ENCODE measurements around the gene KBTBD12.

KBTBD12 gene

DNA sequence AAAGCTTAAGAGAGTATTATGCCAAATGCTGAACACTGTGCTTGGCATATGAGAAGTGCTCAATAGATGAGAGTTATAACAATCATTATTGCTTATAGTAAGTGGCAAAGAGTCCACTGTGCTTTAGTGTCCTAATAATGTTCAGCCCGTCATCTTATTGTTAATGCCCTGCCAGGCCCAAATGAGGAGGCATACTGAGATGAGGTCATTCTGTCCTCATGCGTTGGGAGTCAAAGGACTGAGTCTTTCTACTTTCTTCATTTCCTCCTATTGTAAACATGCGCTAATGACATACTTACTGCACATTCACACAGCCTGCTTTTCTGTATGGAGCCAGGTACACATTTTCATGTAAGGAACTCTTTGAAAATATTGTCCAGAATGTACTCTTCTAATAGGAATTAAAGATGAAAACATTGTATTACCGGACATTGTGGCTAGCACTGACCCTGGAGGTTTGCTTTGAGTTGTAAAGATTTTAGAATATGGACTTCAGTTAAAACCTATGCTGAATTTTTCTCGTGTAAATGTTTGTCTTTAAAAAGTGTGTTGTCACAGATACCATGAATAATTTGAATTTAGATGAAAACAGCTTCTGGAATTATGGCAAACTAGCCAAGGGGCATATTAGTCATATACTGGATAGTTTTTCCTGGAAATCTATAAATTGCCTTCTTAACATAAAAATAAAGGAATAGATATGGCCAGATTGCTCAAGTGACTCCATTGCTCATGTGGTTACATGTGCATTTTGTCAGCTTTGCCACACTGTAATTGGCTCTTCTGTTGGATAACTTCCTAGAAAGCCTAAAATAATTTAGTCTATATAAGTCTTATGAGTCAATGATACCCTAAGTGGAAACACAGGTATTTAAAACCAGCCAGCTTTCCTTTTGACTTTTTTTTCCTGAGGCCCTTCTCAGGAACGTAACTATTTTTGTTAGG is 38.3 kb downstream of the KBTBD12 start:
- DNase-seq (ENCODE audit: low read depth) = no peak

DNA sequence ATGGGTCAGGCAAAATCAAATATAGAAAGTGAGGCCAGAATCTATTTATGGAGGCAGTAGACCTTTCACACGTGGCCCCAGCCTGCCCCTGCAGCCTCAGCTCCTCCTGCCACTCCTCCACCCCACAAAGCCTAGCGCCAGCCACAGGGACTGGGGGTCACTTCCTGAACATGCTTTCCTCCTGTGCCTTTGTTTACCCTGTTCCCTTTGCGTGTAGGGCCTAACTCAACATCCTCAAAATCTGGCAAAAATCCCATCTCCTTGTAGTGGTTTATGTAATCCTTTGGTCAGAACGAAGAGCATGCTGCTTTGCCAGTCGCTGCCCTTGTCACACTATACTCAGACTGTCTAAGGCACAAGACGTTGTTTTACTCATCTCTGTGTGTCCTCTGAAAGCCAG is 39.6 kb downstream of the KBTBD12 start:
- no peak for DNase-seq (ENCODE audit: low read depth)

DNA sequence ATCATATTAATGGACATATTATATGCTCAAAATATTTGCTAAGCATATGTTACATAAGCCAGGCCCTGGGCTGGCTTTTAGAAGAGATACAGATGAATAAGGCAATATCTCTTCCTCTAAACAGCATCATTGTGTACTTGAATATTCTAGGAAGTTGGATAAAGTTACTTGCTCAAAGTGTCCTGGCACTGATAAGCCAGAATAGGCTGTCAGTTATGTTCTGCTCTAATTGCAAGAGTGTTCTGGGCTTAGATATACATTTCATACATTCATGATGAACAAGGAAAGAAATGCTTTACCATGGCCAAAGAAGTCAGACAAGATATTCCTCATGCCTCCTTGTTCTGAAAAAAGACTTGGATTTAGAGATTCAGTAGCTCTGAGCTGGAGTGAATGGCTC is 40.7 kb downstream of the KBTBD12 start:
- no peak for DNase-seq (ENCODE audit: low read depth)

DNA sequence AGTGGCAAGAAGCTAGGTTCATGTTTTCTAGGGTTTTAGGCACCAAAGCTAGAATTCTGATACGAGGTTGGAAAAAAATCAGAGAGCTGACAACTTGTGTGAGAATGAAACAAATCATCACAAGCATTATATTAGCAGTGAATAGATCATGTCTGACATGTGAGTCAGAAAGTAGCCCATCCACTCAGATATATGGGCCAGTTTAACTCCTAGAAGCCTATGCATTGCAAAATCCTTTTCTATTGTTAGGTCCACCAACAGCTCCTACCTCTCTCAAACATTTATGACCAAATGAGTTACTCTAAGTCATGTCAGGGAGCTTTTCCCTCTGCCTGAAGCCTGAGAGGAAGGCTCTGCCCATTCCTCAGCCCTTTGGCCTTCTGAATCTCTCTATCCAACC is 44.0 kb downstream of the KBTBD12 start:
- no peak for DNase-seq (ENCODE audit: low read depth)

DNA sequence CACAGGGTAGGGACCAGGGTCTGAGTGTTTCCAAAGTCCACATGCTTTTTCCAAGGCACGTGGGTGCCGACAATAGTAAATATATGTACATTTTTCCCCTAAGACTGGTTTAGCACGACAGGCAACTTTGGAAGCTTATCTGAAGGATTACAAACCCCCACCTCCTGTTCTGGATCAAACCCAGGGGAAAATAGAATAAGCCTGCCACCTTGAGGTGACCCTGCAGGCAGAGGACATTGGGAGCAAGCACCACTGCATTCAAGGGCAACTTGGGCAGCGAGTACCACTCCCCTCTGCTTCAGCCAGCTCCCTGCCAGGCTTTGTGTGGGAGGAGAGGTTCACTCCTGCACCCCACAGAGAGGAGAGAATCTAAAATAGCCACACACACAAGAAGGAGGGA is 44.8 kb downstream of the KBTBD12 start:
- DNase-seq (ENCODE audit: low read depth) = no peak

DNA sequence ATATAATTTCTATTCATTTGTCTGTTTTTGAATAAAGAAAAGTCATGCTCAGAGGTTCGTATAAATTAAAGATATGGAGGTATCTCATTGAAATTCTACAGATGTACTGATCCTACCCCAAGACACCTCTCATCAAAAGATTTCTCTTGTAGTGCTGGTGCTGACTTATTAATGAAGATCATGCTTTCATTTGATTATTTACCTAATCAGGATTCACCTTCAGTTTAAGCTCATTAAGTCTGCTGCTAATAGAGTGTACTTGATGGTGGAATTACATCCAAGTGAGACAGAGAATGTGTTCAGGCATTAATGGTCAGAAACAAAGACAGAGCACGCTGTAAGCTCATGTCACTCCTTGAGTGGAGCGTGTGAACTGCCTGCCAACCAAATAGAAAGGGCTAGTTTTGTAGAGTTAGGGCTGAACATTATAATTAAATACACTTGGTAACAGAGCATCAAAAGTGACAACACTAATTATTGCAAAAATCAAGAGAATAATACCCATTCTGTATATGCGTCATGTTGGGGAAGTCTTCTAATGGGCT is 45.5 kb downstream of the KBTBD12 start:
- DNase-seq (ENCODE audit: low read depth) = no peak

DNA sequence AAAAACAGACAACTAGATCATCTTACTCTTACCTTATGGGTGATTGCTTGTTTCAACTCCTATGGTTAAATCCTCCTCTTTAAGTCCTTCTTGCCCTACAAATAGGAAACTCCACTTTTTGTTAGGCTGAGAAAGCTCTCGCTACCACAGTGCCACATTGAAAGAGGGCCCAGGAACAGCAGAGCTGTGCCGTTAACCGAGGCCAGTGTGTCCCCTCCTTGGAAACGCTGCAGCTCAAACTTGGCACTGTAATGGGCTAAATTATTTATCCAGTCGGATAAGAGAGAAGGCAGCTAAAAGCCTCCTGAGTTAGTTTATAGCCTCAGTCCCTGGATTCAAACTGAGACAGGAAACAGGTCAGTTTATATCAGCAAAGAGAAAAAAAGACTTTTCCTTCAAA is 46.1 kb downstream of the KBTBD12 start:
- DNase-seq (ENCODE audit: low read depth) = no peak

DNA sequence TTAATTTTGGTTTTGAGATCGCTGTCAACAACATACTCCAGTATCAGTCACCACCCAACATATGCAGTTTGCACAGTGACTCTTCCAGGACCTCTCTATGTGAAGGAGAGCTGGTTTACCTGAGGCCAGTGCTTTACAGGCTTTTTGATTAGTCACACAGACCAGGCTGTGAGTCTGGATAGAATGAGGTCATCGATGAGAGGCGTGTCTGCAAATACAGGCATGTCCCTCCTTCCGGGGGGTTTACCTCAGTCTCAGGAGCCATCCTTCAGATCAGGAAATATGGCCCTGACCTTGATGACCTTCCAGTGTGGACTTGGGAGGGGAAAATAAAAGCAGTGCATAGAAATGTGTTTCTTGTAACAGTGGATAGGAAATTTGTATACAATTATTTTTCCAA is 46.9 kb downstream of the KBTBD12 start:
- no peak for DNase-seq (ENCODE audit: low read depth)

DNA sequence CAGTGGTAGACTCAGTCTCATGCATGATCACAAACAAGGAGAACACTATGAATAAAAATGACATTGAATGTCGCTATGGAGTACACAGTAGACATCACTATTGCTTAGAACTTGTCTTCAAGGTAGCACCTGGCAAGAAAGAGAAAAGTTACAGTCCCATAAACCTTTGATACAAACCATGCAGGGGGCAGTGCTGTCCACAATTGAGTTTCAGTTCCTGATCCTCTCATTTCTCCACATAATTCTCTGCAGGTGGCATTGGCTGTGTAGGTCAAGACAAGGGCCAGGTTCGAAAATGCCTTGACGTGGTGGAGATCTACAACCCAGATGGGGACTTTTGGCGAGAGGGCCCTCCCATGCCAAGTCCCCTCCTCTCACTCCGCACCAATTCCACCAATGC is 47.9 kb downstream of the KBTBD12 start:
- DNase-seq (ENCODE audit: low read depth) = no peak

DNA sequence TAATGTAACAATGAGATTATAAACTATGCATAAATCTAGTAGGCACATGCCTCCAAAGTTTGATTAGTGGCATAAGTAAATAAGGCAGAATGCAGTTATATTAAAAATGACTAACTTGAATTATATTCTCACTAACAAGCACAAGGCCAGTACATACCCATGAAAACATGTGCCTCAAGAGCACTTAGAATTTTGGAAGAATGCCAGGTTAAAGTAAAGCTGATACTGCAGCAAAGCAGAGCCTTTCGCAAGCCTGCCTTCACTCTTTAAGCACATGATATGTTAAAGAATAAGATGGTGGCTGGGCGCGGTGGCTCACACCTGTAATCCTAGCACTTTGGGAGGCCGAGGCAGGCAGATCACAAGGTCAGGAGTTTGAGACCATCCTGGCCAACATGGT is 49.0 kb downstream of the KBTBD12 start:
- DNase-seq (ENCODE audit: low read depth) = no peak

DNA sequence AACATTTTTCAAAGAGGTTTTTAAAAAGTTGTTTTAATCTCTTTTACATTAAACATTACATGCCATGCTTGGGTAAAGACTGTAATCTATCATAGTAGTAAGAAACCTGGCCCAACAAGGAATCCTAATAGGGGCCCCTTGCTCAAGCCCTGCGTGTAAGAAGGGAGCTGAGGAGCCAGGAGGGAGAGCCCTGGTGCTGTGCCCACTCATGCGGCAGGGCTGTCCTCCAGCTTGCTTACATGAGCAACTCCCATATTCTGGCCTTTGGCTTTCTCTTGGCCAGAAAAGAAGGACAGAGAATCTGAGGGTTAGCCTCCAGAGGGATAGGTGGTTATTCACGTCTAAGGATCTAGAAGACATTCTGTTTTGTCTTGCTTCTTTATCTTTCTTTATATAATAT is 49.8 kb downstream of the KBTBD12 start:
- DNase-seq (ENCODE audit: low read depth) = no peak

DNA sequence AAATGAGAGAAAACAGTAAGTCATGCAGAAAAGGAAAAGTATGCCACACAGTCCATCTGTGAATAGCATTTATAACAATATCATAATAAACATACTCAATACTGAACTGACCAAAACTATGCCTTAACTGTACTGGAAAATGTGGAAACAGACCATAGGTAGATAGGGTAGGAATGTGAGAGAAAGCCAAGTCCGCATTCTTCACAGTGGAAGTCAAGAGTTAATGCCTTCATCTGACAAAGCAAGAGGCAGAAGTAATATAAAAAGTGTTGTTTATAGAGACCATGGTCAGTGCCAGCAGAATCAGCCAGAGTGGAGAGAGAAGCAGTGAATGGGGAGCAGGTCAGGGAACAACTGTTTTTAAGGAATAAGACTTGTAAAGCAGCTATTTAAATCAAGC is 52.3 kb downstream of the KBTBD12 start:
- DNase-seq (ENCODE audit: low read depth) = no peak

DNA sequence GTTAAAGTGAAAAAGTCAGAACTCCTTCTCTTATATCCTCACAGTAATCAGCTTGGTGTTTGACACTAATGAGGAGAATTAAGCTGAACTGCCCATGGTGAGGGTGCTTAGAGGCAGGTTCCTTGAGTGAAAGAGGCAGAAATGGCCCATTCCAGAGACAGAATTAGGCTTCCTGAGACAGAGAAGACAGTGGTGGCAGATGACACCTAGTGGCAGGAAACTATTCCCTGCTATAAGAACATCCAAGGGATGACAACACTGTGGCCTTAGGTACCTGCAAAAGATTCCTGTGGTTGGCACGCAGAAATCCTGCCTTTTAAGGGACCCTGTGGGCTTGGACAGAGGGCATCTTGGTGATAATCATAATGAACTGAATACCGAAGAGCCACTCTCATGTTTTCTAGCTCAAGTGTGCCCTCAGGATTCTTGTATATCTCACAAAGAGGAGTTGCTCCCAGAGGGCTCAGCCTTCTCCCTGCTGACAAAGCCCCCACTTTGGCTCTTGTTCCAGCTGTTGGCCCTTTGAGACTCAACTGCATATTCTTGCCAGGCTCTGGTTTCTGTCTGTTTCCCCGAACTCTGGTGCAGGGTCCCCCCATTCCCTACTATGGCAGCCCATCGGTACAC is 56.0 kb downstream of the KBTBD12 start:
- no peak for DNase-seq (ENCODE audit: low read depth)

DNA sequence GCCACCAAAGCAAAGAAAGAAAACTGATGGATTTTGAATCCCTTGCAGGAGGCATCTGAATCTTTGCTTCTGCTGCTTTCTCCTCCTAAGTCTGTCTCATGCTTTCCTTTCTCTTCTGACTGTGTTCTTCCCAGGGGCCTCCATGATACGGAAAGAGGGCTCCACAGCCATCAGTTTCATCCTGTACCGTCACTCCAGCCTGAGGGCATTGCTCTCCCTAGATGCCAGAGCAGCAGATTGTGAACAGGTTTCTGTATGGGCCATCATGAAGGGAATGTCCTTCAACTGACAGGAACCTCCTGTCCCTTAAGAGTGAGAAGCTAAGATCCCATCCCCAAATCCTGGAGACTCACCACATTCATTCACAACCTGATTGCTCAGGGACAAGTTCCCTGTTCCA is 59.2 kb downstream of the KBTBD12 start:
- no peak for DNase-seq (ENCODE audit: low read depth)

DNA sequence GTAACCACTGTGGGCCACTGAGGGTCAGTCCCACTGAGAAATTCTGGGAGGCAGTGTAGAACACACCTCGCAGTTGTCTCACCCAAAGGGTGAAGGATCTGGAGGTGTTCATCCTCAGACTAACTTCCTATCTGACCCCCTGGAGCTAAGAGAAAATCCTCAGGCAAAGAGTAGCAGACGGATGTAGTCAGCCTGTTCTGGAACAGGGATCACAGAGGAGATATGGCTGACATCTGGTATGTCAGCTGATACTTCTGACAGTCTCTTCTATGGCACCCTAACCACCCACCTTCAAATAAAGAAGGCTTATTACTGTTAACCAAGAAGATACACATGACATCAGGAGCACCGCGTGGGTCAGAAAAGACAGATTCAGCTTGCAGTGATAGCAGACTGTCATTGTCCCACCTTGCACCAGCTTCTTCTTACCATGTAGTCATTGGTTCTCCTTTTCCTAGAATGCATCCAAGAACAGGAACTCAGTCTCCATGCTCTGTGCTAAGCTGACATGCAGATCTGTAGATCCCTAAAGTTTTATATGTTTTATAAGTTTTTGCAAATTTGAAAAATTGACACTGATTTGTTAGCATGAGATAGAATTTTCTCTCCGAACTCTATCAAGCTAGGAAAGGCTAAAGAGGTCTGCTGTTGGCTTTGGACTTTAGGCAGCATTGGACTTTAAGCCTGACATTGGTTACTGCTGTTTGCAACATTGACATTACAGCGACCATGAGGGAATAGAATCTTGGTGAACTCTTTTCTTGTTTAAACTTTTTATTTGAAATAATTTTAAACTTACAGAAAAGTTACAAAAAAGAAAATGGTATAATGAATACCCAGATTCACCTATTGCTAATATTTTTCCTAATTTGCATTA is 60.4 kb downstream of the KBTBD12 start:
- no peak for DNase-seq (ENCODE audit: low read depth)

DNA sequence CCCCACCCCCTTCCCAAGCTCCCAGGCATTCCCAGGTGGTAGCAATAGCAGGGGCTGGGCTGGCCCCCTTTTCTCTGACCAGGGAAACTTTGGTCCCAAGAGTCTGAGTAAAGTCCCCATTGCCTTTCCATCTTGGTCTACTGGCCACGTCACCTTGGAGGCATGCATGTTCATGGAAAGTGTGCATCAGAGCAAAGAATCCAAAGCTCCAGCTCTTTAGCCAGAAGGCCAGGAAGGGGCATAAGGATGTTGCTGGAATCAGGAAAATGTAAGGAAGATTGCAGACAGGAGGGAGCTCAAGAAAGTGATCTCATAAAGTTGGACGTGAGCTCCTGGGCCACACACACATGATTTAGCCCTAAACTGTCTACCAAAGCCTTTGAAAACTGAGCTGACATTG is 63.6 kb downstream of the KBTBD12 start:
- DNase-seq (ENCODE audit: low read depth) = no peak

DNA sequence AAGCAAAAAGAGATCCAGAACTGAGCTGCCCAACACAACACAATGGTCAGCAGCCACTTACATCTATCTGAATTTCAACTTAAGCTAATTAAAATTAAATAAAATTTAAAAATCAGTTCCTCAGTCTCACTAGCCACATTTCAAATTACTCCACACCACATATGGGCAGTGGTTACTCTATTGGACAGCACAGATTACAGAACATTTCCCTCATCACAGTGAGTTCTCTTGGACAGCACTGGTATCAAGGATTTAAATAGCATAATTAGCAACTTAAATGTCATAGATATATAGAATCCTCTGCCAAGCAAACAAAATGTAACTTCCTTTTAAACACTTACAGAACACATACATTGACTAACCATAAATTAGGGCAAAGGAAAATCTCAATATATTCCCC is 64.4 kb downstream of the KBTBD12 start:
- no peak for DNase-seq (ENCODE audit: low read depth)

DNA sequence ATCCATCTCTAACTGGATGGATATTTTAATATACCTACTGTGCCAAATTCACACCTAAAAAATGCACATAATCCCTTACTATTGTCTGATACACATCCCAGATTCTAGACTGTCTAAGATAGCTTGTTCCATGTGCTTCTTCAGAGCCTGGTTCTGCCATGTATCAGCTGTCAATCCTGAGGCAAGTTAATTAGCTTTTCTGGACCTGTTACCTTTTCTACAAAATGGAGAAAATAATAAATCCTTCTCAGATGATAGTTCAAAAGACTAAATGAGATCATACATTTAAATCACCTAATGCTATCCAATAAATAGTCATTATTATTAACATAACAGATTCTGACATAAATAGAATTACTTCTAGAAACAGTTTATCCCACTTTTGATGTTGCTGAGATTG is 66.1 kb downstream of the KBTBD12 start:
- no peak for DNase-seq (ENCODE audit: low read depth)

DNA sequence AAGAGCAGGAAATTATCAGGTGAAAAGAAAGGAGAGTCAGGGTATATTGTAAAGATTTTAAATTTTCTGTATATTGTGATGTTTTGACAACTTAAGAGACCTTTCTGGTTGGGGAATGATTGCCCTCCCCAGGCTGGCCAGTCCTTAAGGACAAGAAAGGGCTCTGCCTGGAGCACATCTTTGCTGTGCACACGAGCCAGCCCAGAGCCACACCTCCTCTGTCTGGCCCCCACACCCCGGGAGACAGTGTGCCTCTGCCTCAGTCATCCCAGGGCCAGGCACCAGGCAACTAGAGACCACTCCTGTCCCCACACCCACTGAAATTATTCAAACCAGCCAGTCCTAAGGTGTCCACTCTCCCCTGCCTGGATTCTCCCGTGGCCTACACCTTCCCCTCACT is 67.1 kb downstream of the KBTBD12 start:
- DNase-seq (ENCODE audit: low read depth) = no peak

DNA sequence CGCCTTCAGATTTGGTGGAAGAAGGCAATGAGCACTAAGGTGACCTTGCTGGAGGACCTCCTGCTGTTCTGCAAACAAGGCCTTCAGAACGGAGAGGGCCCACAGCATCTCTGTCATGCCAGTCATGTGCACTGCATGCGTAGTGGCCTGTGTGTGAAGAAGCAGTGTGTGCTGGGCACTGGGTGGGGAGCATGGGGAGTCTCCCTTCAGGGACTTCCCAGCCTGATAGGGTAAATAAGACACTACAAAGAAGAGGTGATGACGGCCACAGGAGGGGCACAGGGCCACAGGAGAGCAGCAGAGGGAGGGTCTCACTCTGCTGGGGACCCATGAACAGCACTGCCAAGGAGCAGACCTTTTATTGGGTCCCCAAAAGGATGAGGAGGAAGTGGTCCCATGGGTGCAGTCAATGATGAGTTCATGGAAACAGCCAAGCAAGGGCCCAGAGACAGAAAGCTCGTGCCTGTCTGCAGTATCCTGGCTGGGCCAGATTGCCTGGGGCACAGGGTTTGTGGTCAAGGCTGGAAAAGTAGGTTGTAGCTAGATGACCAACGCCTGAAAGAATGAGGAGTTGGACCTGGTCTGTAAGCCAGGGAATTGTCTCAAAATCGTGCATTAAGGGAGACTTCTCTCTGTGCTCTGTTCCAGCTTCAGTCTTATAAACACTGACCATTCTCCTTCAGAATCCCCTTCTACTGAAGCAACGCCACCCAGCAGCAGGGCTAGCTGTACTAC is 69.4 kb downstream of the KBTBD12 start:
- DNase-seq (ENCODE audit: low read depth) = no peak

DNA sequence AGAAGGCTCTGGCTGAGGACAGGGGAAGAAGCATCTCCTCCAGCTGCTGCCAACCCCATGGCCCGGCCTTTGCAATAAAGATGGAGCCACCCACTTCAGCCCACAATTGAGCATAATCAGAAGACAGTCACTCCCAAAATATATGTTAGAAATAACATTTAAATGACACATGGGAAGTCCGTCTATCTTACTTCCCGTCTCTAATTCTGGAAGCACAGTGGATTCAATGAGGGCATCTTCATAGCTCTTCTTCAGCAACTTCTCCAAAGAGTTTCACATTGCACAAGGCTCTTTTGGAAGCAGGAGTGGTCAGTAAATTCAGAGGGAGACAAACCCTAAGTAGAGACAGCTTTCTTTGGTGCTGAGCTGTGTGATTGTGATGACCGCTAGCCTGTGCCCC is 70.2 kb downstream of the KBTBD12 start:
- DNase-seq (ENCODE audit: low read depth) = no peak

Measured in HS-27A (cell line).